Measurements from ENCODE around the gene CPZ.
"Not testable (repeated sequence)": the region's sequence is repeated elsewhere in the genome, so short reads cannot be mapped to it uniquely, and the experiment has no call there.

The CPZ gene

GRCh38 chr4:8557151-8558076 is 35.2 kb upstream of the CPZ start:
- no peak for DNase-seq (ENCODE audit: low read depth)

- no peak for DNase-seq (ENCODE audit: low read depth)
These were observed 34.2 kb upstream of the CPZ start for GRCh38 chr4:8558080-8558960.

DNA sequence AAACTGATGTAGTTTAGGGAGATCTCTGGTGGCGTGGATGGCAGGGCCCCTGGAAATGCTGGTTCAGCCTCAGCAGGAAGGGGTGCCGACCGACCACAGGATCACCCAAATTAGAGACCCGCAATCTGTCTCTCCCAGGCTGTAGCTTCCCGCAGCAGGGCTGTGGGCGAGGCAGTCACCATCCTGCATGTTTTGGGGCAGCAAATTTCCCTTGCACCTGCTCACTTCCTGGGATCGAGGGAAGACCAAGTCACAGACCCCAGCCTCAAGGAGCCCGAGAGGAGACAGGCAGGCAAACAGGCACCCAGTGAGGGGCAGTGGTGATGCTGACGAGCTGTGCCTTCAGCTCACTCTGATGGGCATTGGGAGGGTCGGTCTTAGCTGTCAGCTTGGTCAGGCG is 33.6 kb upstream of the CPZ start:
- DNase-seq (ENCODE audit: low read depth): no peak

DNA sequence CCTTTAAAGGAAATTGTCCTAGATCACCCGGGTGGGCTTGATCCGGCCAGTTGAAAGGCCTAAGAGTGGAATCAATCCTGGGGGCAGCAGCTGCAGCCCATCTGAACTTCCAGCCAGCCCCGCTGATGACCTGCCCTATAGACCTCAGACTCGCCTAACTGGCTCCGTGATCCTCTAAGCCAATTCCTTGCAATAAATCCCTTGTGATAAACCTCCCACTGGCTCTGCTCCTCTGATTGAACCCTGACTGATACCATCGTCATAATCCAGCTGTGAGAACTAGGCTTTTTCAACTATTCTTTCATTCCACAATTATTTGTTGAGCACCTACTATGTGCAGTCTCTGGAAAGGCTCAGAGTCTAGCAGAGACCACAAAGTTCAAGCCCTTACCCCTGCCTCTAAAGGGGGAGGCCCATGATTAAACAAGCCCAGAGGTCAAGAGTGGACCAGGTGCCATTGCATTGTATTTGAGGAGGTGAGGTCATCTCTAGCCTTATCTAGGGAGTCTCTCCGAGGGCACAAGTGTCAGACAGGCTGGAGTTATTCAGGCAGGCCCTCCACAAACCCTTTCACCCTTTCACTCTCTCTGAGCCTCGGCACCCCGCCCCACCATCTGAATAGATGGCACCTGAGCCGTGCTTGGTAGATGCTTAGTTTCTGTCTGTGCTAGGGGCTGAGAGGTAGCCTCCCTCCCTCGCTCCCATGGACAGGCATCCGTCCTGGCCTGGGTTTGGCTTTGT is 32.9 kb upstream of the CPZ start:
- DNase-seq (ENCODE audit: low read depth): no peak

DNA sequence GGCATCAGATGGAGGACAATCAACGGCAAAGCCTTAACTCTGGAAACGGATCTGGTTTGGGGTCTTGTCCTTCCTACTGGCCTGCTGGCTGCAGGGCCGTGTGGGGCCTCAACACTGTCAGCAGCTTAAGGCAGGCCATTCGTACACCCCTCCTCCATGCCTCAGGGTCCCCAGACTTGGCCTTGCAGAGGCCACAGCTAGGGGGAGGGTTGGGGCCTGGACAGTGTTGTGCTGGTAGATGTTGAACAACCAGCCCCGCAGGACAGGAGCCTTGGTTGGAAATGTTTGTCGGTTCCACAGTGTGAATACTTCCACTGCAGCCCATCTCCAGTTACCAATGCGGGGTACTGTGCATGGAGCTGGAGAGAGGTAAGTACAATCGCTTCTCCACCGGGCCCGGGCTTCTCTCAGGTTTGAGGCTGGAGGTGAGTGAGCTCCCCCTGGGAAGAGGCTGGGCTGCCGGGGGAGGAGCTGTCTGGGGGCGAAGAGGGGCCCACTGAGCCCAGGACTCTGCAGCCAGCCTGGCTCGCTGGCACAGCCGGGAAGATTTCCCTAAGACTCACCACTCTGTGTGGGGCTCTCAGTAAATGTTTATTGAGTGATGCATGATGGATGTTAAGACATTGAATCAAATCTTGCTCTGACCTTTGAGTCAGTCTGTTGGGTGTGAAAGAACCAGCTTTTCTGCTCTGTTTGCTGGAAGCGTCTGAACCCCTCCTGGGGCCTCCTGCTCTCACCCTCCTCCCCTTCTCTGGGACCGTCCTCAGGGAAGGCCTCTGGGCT is 32.1 kb upstream of the CPZ start:
- DNase-seq (ENCODE audit: low read depth): no peak

GRCh38 chr4:8564595-8564994 is 28.0 kb upstream of the CPZ start:
- no peak for DNase-seq (ENCODE audit: low read depth)

DNA sequence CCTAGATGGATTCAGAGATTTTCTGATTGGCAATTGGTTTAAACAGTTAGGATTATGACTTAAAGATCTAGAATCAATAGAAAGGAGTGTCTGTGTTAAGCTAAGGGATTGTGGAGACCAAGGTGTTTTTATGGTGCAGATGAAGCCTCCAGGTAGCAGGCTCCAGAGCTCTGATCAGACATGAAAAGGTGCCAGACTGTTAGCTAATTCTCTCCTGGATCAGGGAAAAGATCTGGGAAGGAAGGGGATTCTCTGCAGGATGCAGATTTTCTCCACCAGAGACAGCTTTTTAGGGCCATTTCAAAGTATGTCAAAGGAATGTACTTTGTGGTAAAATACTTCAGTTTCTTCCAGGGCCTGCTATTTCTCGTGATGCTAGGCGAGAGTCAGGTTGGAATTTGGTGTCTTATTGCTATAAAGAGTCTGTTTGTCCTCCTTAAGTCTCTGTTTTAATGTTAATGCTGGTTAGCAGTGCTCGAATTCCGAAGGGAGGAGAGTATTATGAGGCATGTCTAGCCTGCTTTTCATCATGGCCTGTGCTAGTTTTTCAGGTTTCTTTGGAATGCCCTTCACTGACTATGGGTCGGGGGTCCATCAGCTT is 24.4 kb upstream of the CPZ start:
- no peak for DNase-seq (ENCODE audit: low read depth)

DNA sequence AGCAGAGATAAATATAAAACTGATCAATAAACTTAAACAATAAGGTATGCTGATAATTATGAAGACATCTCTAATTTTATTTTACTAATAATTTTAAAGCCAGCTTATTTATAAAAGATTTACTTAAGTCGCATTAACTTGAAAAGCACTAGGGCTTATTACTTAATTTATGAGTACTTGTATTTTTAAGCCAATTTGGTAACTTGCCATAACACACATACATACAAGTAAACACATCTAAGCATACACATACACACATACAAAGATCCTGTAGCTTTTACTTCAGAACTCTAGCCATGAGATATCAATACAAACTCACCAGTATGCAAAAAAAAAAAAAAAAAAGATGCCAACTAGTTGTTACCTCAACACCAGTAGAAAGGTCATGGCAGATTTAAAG is 22.4 kb upstream of the CPZ start:
- no peak for DNase-seq (ENCODE audit: low read depth)

- no peak for DNase-seq (ENCODE audit: low read depth)
These were observed 20.6 kb upstream of the CPZ start for GRCh38 chr4:8571702-8572685.

DNA sequence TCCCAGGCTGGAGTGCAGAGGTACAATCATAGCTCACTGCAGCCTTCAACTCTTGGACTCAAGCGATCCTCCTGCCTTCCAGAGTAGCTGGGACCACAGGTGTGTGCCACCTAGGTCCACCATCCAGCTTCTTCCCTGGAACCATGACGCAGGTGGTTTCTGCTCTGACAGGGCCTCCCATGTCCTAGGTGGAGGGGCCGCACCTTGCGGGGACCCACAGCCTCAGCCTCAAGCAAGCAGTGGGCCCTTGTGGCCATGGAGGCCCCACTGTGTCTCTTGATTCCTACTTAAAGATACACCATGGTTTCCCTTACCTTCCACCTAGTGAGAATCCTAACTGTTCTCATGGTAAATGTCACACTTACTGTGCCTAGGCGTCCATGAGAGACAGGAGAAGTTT is 19.3 kb upstream of the CPZ start:
- DNase-seq (ENCODE audit: low read depth): no peak

GRCh38 chr4:8574796-8575370 is 17.7 kb upstream of the CPZ start:
- no peak for DNase-seq (ENCODE audit: low read depth)

GRCh38 chr4:8575457-8575856 is 17.1 kb upstream of the CPZ start:
- no peak for DNase-seq (ENCODE audit: low read depth)

DNA sequence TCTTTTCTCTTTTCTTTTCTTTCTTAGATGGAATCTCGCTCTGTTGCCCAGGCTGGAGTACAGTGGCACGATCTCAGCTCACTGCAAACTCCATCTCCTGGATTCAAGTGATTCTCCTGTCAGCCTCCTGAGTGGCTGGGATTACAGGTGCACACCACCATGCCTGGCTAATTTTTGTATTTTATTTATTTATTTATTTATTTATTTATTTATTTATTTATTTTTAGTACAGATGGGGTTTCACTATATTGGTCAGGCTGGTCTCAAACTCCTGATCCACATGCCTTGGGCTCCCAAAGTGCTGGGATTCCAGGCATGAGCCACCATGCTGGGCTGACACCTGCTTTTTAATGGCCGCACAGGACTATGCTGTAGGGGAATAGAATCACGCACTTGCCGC is 16.0 kb upstream of the CPZ start:
- DNase-seq (ENCODE audit: low read depth): not testable (repeated sequence)

- no peak for DNase-seq (ENCODE audit: low read depth)
These were observed 15.5 kb upstream of the CPZ start for GRCh38 chr4:8577046-8577445.

- no peak for DNase-seq (ENCODE audit: low read depth)
These were observed 14.6 kb upstream of the CPZ start for GRCh38 chr4:8577972-8578371.

DNA sequence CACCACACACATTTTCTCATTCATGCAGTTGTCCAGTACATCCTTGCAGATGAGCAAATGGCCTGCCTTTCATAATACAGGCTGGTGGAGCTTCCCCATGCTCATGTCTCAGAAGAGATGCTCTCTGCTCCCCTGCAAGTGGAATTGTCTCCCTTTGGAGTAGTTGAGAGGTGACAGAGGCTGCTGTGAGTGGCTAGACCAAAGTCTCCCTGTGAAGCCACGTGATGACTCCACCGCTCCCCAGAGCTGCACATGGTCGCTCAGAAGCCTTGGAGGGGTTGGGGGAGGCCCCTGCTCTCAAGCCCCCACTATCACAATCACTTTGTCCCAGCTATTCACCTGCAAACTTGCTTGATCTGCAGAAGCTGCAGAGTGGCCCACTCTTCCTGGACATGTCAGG is 13.8 kb upstream of the CPZ start:
- DNase-seq (ENCODE audit: low read depth): no peak

- DNase-seq (ENCODE audit: low read depth): no peak
These were observed 12.8 kb upstream of the CPZ start for GRCh38 chr4:8579526-8580320.

DNA sequence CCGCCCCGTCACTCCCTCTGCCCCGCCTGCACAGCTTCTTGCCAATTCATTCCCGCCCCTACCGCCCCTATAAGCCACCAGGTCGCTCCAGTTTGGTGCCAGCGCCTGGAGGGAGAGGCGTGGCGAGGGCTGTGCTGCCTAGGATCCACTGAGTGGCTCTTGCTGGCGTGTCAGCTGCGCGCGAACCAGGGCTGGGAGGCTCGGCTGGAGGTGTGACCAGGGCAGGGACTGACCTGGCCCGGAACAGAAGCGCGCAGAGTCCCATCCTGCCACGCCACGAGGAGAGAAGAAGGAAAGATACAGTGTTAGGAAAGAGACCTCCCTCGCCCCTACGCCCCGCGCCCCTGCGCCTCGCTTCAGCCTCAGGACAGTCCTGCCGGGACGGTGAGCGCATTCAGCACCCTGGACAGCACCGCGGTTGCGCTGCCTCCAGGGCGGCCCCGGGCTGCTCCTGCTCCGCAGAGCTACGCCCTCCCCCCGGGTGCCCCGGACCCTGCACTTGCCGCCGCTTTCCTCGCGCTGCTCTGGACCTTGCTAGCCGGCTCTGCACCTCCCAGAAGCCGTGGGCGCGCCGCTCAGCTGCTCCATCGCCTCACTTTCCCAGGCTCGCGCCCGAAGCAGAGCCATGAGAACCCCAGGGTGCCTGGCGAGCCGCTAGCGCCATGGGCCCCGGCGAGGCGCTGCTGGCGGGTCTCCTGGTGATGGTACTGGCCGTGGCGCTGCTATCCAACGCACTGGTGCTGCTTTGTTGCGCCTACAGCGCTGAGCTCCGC is 12.1 kb upstream of the CPZ start, which contains the start of gene GPR78:
TSS of gene GPR78 (plus strand) at position 72 of the 773 bp plus-strand sequence. CDS start at position 663, 591 bp downstream.
- no peak for DNase-seq (ENCODE audit: low read depth)
